Astrocyte of the spinal cord (primary cell): ENCODE measurements around the gene CELSR1.

Experiments
- DNase-seq: peaks from one replicate; pipeline ENCODE4 v3.0.0; 2011; ENCODE audit warnings: low read depth, low spot score
- H3K4me3 ChIP-seq: 2 replicates; pipeline ENCODE4 v1.5.1; 2011; ENCODE audit warnings: low read depth, mild to moderate bottlenecking, low read length, moderate library complexity
- in situ Hi-C: cut with HindIII; loops from 2 replicates; pipeline ENCODE4 v1.10.0; 2017; ENCODE audit warnings: low sequenced_read_pairs
- TF ChIP-seq, protein P1 (sequence below): IDR thresholded peaks from 2 replicates; pipeline ENCODE4 v1.5.1; 2012; ENCODE audit warnings: low read depth, mild to moderate bottlenecking, low read length, inconsistent platforms

Gene CELSR1

DNA sequence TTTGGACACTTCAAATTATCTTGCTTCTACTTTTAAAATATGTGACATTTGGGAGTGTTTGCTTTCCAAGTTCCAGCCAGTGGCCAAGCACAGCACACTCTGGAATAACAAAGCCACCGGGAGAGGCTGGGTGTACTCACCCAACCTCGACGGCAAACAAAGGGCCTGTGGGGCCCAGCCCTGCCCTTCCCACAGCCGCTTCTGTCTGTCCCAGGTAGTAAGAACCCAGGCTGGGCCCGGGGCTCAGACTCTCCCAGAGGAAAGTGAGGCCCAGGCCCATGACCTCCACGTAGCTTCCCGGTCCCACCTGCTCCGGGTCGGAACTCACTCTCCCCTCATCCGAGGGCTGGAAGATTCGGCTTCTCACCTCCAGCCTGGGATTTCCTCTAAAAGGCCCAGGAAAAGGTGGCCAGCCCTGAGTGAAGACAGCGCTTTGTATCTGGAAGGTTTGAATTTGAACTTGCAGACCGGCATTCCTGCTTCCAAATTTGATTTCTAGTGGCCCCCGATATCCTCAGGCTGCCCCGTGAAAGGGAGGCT lies 93.5 kb downstream of the CELSR1 start:
- TF ChIP-seq, protein P1, sequence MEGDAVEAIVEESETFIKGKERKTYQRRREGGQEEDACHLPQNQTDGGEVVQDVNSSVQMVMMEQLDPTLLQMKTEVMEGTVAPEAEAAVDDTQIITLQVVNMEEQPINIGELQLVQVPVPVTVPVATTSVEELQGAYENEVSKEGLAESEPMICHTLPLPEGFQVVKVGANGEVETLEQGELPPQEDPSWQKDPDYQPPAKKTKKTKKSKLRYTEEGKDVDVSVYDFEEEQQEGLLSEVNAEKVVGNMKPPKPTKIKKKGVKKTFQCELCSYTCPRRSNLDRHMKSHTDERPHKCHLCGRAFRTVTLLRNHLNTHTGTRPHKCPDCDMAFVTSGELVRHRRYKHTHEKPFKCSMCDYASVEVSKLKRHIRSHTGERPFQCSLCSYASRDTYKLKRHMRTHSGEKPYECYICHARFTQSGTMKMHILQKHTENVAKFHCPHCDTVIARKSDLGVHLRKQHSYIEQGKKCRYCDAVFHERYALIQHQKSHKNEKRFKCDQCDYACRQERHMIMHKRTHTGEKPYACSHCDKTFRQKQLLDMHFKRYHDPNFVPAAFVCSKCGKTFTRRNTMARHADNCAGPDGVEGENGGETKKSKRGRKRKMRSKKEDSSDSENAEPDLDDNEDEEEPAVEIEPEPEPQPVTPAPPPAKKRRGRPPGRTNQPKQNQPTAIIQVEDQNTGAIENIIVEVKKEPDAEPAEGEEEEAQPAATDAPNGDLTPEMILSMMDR = no peak
- no peak for DNase-seq
- no peak overlapping the region for H3K4me3 ChIP-seq
- in situ Hi-C loops = no loop called here

DNA sequence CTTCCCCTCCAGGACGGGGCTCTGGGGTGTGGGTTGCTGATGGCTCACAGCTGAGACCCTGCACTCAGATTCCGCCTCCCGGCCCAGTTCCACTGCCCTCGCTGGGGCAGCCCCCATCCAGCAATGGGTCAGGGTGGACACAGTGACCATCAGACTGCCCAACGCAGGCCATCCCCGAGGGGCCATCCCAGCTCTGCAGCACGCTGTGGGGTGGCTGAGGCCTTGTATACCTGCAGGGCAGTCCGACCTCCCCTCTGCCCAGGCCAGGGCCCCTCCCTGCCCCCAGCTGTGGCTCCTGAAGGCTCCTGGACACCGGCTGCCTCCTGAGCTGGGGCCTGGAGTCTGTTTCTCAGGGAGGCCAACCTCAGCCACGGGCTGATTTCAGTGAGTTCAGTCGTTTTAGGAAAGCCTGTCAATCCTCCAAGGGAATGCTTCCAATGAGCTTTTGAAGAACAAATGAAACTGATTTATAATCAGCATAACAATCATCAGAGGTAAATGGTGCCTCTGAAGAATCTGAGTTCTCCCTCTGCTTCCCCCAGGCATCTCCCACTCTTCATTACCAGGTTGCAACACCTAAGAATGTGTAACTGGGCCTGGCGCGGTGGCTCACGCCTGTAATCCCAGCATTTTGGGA lies 95.1 kb downstream of the CELSR1 start:
- TF ChIP-seq, protein P1 = no peak
- in situ Hi-C loops = no loop called here
- DNase-seq = no peak
- H3K4me3 ChIP-seq = no peak overlapping the region

DNA sequence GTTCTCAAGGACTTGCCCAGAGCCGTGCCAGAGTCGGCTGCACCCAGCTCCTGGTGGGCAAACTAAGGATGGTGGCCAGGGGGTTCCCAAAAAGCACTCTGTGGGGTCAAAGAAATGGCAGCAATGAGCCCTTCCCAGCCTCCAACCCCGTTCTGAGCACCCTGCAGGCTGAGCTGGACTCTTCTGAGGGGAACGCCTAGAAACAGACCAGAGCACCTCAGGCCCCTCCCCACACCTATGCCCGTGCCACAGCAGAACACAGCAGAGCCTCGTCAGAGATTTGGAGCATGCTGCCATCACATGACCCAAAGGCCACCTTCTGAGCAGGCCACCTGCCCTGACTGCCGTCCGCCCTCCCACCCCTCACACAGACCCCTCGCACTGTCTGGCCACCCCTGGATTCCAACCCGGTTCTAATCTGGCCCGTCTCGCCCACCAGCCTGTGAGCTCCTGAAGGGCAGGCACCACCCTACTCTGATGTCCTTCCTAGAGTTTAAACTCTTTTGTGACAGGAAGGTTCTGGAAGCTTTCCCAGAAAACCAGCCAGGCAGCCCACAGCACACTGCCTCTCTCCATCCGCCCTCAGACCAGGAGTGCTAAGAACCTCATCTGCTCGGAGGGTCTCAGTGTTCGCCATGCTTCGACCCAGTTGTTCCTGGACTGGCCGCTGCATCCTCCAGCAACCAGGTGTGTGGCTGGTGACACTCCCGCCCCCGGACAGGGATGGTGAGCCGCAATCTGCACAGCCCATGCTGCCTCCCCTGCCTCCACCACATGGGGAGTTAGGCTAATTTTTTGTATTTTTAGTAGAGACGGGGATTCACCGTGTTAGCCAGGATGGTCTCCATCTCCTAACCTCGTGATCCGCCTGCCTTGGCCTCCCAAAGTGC lies 97.6 kb downstream of the CELSR1 start:
- no peak for DNase-seq
- H3K4me3 ChIP-seq = no peak overlapping the region
- in situ Hi-C loops = no loop called here
- TF ChIP-seq, protein P1 = no peak

DNA sequence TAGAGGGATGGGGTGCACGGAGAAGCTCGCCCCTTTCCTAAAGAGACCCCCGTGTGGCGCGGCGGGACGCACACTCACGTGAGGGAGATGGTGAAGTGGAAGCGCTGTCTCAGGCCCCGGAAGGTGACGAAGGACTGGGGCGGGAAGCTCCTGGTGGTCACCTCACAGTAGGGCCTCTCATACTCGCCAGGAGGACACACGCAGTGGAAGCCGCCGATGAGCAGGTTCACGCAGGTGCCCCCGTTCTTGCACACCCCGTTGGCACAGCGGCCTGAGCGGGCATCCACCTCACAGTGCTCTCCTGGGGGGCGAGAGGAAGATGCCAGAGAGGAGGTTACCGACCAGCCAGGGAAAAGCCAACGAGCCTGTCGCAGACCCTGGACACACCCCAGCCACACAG lies 98.3 kb downstream of the CELSR1 start:
- TF ChIP-seq, protein P1 = no peak
- no peak overlapping the region for H3K4me3 ChIP-seq
- in situ Hi-C loops = no loop called here
- DNase-seq = no peak

DNA sequence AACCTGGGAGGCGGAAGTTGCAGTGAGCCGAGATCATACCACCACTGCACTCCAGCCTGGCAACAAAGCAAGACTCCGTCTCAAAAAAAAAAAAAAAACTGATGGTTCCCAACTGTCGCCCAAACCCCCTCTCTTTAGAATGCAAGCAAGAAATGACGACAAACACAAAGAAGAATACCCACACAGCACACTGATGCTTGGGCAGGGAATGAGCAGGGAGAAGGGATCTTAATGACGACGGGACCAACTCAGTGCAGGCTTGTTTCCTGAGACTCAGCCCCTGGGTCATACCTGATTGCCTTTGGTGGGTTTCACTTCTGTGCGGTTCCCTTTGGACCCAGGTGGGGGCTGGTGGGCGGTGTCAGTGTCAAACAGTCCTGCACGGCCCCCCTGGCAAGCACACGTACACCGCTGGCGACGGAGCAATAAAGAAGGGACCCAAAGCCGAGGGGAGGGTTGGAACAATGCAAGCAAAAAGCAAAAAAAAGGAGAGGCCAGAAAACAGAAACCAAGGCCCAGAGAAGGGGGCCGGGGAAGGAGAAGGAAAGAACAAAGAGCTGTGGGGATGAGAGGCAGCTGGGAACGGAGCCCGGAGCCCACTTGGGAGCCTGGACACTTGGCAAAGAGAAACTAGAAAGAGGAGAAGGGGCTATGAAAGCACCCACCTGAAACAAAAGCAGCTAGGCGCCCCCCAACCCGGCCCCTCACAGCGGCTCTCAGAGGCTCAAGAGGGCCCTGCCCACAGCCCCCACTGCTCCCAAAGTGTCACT lies 99.6 kb downstream of the CELSR1 start:
- no peak overlapping the region for H3K4me3 ChIP-seq
- in situ Hi-C loops = no loop called here
- TF ChIP-seq, protein P1 = no peak
- DNase-seq = no peak

DNA sequence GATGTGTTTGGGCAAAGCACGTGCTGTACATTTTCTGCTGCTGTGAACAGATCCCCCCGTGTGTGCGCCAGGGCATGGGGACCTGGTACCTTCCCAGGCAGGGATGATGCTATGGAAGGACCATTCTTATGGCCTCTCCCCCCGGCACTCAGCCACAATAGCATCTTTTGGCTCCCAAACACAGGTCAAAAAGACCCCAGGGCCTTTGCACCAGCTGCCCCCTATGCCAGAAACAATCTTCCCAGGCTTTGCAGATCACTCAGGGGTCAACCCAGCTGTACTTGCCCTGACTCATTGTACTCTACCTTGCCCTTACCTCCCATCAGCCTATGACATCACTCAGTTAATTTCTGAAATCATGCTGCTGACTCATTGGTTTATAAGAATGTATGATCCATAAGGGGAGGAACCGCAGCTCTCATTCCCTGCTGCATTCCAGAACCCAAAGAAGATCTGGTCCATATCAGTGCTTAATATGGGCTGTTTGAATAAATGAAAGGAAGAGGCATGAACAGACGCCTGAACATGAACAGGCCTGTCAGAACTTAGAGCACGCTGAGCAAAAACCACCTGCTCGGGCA lies 100.7 kb downstream of the CELSR1 start:
- TF ChIP-seq, protein P1 = no peak
- H3K4me3 ChIP-seq = no peak overlapping the region
- DNase-seq = peak; percentile 32
- in situ Hi-C loops = no loop called here
